HG03139 (cell line): ENCODE data around the gene GAK.
"Not testable (repeated sequence)": the region's sequence is repeated elsewhere in the genome, so short reads cannot be mapped to it uniquely, and the experiment has no call there.

Experiments
- ATAC-seq: cut with Tn5 transposase; IDR thresholded peaks from one replicate; pipeline ENCODE4 v1.9.1; 2021; ENCODE audit not compliant: unreplicated experiment

The GAK gene

GRCh38 chr4:953574-953915, 21.4 kb upstream of the GAK start:
- no peak for ATAC-seq

DNA sequence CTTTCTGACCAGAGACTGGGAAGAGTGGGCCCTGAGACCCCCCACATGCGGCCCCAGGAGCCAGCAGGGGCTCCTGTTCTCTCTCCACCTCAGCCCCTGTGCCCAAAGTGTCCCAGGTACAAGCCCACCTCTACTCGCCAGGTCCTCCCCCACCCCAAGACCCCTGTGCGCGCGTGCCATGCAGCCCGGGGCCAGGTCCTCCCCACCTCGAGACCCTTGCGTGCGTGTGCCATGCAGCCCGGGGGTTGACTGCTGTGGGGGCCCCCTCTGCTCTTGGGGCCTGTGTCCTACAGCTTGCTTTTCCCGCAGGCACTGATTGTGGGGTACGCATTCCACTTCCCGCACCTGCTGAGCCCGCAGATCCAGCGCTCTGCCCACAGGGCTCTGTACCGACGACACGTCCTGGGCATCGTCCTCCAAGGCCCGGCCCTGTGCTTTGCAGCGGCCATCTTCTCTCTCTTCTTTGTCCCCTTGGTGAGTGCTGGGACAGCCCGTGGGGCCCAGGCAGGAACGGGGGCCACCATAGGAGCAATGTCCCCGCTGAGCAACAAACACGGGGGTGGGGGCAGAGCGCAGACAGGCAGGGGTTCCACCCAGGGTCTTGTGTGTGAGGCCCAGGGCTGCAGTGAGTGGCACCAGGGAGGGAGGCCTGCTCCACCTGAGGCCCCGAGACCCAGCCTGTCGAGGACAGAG, 20.9 kb upstream of the GAK start:
- no peak for ATAC-seq

DNA sequence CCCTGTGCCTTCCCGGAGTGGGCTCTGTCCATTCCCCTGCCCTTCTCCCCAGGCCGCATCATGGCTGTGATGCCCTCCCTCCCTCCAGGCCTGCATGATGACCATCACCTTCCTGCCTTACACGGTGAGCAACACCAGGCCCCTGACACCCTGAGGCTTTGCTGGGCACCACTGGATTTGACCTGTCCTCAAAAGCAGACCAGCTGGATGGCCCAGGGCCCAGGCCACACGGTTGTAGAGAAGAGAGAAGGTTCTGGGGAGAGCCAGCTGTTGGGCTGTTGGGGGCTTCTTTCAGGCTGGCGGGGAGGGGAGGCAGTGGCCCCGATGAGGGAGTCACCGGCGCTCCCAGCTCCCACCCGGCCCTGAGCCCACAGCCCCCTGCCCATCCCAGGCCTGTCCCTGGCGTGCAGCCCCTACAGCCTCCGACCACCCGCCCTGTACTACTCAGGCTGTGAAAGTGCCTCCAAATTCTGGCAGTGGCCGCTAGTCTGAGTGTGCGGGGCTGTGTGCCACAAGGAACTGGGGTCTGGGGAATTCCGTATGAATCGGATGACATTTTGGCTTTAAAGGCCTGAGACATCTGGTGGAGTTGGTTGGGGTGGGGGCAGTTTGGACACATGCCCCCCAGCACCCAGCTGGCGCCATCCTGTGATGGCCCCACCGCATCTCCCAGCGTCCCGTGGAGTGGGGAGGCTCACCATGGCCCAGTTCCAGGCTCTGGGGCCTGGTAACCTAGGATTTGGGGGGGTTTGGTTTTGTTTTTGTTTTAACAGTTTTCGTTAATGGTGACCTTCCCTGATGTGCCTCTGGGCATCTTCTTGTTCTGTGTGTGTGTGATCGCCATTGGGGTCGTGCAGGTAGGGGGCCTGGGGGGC, 19.7 kb upstream of the GAK start:
- ATAC-seq, result no peak

GRCh38 chr4:951186-951585, 19.1 kb upstream of the GAK start:
- no peak for ATAC-seq

DNA sequence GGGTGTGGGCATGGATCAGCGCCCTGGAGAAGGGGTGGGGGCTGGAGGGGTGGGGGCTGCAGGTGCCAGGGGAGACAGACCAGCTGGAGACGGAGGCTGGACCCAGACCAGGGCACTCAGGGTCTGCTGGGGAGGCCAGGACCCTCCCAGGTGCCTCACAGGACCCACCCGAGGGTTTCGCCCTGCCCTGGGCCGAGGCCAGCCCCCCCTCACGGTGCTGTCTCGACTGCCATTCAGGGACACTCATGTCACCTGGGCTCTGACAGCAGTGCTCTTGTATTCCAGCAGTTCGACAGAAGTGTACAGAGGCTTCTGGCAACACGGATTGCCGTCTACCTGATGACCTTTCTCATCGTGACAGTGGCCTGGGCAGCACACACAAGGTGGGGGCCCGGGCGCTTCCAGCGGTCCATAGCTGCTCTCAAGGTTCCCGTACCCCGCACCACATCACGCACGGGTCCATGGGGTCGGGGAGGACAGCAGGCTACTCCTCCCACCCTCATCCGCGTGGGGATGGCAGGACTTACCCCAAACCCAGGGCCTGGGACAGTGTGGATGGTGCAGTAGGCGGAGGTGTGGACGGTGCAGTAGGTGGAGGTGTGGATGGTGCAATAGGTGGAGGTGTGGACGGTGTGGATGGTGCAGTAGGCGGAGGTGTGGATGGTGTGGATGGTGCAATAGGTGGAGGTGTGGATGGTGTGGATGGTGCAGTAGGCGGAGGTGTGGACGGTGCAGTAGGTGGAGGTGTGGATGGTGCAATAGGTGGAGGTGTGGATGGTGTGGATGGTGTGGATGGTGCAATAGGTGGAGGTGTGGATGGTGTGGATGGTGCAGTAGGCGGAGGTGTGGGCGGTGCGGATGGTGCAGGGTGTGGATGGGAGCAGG, 18.3 kb upstream of the GAK start:
- ATAC-seq, result no peak

DNA sequence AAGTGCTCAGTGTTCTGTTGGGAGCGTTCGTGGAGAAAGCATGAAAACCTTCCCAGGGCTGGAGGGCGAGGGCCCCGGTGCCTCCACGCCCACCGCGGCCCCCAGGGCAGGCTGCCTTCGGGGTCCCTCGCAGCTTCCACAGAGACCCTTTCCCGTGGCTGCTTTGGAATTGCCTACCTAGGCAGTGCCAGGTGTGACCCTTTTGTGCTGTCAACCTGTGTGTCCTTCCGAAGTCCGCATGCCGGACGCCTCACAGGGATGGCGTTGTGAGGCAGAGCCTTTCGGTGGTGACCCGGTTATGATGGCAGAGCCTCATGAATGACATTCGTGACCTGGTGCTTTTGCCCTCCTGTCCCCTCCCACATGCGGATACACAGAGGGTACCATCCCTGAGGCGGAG, 17.5 kb upstream of the GAK start:
- ATAC-seq, result no peak

DNA sequence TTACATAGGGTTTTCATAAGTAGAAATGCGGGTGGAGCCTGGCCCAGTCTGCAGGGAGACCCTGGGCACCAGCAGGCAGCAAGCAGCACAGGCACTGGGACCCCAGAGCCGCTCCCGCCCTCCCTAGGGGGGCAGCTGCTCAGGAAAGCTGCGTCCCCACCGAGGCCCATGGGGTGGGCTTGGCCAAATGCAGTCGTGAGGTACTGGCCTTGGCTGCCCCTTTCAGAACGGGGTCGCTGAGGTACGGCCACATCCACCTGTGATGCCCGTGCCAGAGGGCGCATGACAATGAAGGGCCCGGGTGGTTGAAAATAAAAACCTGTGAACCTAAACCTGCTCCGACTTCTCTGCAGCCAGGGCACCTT, 16.8 kb upstream of the GAK start:
- no peak for ATAC-seq

DNA sequence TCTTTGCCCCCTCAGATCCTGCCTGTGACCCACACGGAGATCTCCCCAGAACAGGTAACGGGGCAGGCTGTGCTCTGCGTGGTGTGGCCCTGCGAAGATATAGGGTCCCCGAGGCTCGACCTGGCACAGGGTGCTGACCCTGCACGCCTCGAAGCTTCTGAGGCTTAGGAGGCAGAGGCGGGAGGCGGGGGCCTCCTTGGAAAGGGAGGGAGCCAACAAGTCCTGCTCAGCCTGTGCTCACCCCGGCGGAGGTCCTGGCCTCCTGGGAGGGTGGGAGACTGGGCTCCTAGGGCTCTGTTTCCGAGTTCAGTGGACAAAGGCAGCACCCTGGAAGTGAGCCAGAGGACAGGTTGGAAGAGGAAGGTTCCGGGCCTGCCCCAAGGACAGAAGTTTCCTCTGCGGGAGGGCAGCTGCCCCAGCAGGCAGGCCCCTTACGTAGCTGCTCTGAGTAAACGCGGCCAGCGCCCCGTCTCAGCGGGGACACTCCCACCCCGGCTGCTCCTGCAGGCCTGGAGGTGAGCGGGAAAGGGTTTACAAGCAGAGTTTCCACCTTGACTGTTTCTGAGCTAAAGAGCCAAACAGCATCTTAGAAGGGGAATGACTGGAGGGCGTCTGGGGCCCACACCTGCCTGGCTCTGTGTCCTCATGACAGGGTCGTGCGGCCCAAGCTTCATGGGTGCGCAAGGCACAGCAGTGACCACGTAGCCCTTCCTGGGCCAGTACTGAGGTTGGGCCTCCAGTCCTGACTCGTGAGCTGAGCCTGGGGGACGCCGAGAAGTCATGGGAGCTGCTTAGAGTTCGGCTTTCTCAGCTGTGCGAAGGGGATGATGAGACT, 16.2 kb upstream of the GAK start:
- no peak for ATAC-seq

DNA sequence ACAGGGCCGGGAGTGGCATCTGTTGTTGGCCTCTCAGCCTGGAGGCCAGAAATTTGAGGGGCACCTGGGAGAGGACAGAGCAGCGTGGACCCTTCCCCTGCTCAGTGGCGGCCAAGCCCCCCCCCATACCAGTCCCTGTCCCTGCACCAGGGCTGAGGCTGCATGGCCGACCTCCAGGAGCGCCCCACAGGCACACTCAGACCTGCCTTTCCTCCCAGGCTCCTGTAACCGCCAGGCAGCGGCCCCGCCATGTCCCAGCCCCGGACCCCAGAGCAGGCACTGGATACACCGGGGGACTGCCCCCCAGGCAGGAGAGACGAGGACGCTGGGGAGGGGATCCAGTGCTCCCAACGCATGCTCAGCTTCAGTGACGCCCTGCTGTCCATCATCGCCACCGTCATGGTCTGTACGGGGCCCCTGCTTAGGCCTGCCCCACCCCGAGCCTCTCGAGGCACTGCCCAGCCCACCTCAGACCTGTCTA, 15.4 kb upstream of the GAK start:
- no peak for ATAC-seq

DNA sequence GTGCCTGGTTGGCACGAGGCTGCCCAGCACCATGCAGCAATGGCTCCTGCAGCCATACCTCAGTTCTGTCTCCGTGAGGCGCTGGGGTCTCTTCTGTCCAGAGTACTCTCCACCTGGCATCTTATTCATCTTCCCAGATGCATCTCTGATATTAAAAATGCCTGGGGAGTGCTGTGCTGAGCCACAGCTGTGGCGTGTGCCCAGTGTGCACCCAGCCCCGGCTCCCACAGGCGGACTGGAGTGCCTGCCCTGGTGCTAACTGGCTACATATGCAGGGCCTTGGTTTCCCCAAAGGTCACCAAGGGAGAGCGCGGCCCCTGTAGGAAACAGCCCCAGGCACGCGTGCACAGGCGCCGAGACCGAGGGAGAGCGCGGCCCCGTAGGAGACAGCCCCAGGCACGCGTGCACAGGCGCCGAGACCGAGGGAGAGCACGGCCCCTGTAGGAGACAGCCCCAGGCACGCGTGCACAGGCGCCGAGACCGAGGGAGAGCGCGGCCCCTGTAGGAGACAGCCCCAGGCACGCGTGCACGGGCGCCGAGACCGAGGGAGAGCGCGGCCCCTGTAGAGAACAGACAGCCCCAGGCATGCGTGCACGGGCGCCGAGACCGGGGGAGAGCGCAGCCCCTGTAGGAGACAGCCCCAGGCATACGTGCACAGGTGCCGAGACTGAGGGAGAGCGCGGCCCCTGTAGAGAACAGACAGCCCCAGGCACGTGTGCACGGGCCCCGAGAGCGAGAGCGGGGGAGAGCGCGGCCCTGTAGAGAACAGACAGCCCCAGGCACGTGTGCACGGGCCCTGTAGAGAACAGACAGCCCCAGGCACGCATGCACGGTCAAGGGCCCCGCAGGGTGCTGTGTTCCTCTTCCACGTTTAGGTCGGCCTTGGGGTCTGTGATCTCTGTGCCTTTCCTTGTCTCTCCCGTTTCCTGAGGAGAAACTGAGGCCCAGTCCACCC, 14.7 kb upstream of the GAK start:
- ATAC-seq, result no peak

- ATAC-seq, result no peak
These were observed 14.0 kb upstream of the GAK start for GRCh38 chr4:946103-946450.

DNA sequence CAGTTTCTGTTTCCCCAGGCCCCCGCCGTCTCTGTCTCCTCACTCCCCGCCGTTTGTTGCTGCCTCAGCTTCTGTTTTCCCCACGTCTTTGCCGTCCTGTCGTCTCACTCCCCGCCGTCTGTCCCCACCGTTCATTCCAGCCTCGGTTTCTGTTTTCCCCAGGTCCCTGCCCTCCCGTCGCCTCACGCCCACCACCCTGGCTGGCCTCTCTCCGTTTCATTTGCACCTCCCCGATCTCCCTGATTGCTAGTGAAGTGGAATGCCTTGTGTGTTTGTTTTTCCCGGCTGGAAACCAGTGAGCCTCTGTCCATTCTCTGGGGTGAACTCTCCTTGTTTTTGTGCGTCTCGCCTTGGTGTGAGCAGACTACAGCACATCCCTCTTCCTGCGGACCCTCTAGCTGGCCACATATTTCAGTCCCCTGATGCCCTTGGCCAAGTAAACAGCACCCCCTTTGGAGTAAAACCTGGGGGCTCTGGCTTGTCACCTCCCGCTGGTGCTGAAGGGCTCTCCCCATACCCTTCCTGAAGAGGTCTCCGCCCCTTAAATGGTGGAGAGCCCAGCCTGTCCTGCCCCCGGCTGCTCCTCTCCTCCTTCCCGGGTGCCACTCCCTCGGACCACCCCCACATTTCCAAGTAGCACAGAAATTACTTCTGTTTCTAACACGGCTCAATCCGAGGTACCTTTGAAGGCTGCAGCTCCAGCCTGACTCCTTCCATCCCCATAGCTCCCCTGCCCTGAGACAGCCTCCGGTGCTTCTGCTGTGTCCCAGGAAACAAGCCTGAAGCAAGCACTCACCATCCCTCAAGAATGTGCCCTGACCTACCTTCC, 13.4 kb upstream of the GAK start:
- no peak for ATAC-seq

- not testable (repeated sequence) for ATAC-seq
These were observed 7.4 kb upstream of the GAK start for GRCh38 chr4:939508-939907.

GRCh38 chr4:932713-933070, 576 bp upstream of the GAK start:
- ATAC-seq, result no peak

GRCh38 chr4:931194-931959, 739 bp downstream of the GAK start:
- no peak for ATAC-seq

DNA sequence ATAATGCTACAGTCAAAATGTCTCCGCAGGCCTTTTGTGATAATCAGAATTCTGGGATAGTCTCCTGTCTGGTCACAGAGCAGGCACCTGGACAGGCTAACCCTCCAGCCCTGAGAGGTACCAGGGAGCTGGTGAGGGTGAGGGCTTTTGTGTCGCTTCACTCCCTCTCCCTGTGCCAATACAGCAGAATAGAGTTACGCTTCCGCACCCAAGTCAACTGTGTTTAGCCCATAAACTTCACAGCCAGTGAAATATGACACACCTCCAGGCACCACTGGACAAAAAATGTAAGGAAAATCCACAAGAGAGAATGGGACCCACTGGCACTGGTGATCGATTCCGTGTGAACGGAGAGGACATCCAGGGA, 1.3 kb downstream of the GAK start:
- no peak for ATAC-seq

DNA sequence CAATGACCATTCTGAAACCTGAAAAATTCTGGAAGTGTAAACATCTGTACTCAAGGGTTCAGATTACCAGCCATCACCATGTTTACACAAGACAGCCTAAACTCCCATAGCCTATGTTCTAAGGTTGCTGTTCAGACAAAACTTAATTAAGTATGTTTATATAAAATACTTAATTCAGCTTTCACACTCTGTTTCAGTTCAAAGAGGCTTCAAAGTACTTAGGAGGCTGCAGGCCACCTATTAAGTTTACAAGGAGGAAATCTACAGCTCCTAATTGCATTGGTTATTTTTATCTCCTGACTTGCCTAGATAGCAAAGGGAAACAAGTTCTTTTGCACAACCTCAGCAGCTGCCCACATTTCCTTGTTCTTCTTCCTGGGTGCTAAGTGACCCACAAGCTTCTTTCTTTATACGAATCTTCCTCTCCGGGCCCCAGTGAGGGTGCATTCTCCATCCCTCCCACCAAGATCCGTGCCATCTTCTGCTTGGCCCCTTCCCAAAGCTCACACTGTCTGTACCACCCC, 2.0 kb downstream of the GAK start:
- ATAC-seq, result no peak
